Measurements from ENCODE around the gene CHST9.
"Not testable (repeated sequence)": the region's sequence is repeated elsewhere in the genome, so short reads cannot be mapped to it uniquely, and the experiment has no call there.

Gene CHST9

DNA sequence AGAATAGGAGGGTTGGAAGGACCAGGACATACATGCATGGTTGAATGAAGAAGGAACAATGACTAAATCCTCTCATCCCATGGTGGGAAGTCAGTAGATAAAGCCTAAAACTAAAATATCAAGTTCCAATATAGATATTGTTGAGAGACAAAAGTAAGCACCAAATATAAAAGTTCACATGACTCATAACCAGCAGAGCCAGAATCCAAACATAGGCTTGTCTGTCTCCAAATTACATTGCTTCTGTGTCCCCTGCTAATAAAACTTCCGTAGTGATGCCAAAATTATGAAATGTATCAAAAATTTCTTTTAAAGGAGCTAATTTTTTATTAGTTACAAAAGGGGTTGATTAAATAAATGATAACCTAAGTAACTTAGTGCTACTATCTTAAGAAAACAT, 19.7 kb downstream of the CHST9 start:
- no peak for DNase-seq

DNA sequence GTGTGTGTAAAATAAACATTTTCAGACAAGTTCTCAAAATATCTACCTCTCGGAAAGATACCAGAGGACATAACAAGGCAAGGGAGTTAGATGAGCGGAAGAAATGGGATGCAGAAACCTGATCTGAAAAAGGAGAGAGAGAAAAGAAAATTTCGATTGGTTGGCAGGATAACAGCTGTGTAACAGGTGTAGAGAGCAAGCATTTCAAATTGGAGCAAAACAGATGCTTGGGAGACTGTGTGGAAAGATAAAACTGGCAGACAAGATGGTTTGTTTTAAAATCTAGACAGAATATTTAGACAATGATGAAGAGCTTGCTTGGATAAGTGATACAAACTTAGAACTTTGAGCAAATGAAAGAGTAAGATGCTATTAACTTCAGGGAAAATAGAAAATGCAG, 20.2 kb downstream of the CHST9 start:
- no peak for DNase-seq

DNA sequence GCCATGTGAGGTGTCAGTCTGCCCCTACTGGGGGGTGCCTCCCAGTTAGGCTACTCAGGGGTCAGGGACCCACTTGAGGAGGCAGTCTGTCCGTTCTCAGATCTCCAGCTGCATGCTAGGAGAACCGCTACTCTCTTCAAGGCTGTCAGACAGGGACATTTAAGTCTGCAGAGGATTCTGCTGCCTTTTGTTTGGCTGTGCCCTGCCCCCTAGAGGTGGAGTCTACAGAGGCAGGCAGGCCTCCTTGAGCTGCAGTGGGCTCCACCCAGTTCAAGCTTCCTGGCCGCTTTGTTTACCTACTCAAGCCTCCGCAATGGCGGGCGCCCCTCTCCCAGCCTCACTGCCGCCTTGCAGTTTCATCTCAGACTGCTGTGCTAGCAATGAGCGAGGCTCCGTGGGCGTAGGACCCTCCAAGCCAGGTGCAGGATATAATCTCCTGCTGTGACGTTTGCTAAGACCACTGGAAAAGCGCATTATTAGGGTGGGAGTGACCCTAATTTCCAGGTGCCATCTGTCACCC, 21.9 kb downstream of the CHST9 start:
- not testable (repeated sequence) for DNase-seq

GRCh38 chr18:27149240-27149639, 35.9 kb downstream of the CHST9 start:
- not testable (repeated sequence) for DNase-seq

GRCh38 chr18:27144672-27145071, 40.4 kb downstream of the CHST9 start:
- no peak for DNase-seq

- no peak for DNase-seq
Measured at GRCh38 chr18:27143580-27144287, 41.4 kb downstream of the CHST9 start.

GRCh38 chr18:27142891-27143290, 42.2 kb downstream of the CHST9 start:
- no peak for DNase-seq

- DNase-seq, result no peak
Measured at GRCh38 chr18:27141876-27142275, 43.2 kb downstream of the CHST9 start.

DNA sequence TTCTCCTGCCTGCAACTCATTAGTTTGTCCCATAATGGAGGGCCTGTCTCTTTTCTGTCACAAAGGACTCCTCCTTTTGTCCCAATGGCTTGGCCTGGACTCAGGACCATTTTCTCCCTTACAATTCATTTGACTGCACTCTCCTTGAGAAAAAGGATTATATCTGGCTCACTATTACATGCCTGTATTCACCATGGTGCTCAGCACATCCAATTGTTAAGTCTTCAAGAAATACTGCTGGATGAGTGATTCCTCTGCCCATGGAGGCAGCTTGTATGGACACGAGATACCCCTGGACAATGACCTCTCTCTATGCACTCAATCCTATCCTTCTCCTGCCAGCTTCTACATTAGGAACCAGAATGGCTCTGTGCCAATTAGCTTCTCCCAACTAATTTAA, 47.0 kb downstream of the CHST9 start:
- DNase-seq, result no peak

- no peak for DNase-seq
Measured at GRCh38 chr18:27136208-27136535, 48.9 kb downstream of the CHST9 start.

DNA sequence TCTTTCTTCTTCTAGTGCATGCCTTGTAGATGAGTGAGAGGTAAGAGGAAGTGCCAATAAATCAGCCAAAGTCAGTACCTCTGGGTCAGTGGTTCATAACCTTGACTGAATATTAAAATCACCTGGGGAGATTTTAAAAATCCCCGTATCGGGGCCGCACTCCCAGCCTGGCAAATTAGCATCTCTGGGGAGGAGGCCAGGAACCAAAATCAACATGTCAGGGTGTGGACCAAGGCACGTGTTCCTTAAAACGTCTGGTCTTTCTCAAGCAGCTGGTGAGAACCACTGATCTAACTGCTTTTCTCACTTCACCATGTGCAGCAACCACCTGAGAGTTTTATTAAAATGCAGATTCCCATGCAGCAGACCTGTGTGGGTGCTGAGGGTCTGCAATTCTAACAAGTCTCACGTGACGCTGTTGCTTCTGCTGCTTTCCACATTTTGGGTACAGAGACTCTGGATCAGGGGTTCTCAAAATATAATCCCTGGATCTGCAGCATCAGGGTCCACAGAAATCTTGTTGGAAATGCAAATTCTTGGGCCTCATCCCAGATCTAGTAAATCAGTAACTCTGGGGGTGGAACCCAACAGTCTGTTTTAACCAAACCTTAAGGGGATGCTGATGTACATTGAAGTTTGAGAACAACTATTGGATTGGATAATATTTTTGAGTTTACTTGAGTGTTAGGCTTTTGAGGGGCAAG, 49.5 kb downstream of the CHST9 start:
- DNase-seq, result no peak

DNA sequence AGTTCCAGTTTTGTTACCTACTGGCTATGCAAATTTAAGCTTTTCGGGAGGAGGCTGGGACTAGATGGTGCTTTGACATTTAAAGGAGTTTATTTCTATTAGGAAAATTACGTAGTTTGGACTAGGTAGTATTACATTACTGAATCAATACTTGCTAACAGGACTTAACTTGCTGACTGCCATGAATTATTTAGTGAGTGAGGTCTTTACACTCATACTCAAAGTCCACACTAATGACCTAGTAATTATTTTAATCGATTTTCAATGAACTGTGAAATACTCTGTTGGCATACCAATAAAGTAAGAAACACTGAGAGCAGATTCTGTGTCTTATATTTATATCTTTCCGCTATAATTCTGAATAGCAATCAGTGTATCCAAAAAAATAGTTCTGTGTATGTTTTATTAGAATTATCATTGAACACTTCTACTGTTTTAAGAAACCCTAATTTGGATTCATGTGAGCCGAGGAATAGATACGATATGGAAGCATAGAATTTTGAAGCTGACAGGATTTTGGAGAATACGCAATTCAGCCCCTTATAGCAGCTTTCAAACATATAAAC, 55.0 kb downstream of the CHST9 start:
- DNase-seq, result no peak

DNA sequence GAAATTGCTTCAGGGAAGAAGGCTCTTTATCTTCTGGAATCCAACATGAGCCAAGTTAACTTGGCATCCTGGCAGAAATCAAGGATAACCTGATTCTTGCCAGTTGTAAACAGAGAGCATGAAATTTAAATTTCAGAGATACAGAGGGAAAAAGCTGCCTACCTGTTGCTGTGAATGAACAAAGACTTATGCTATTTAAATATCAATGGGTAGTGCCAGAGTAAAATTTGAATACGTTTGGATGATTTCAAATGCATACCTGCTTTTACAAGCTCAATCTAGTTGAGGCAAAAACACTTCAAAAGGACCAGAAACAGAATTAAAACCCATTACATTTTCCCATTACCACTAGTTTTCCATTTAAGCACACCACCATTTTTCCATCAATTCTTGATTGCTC, 60.9 kb downstream of the CHST9 start:
- DNase-seq, result no peak

DNA sequence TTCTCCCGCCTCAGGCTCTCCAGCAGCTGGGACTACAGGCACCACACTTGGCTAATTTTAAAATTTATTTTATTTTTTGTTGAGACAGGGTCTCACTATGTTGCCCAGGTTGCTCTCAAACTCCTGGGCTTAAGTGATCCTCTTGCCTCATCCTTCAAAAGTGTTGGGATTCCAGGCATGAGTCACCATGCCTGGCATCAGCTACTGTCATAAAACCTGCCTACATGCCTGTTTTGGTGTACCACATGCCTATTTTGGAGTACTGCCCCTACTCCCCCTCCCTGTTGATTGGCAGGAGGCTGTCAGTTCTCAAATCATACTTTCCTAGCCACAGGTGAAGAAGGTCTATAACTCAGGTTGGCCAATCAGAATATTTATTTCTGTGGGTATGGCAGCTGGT, 64.0 kb downstream of the CHST9 start:
- DNase-seq, result no peak

- DNase-seq, result no peak
Measured at GRCh38 chr18:27120246-27120645, 64.9 kb downstream of the CHST9 start.

DNA sequence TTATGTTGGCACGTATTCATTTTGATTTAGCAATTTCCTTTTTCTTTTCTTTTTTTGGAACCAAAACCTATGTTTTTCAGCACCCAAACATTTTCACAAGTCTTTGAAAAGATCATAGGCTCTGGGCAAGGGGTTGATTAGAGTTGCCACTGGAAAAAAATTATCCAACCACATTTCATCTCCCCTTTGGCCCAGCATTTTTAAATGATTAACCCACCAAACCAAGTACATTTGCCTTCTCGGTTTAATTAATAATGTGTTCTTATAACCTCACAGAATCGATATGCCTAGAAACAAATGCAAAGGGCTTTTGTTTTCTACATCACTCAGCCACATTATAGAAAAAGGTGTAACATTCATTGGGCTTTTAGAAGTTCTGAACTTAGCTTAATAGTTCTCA, 66.1 kb downstream of the CHST9 start:
- no peak for DNase-seq

- DNase-seq, result no peak
Measured at GRCh38 chr18:27114842-27115241, 70.3 kb downstream of the CHST9 start.

GRCh38 chr18:27113358-27113757, 71.8 kb downstream of the CHST9 start:
- DNase-seq, result no peak

- DNase-seq, result no peak
Measured at GRCh38 chr18:27110319-27110718, 74.8 kb downstream of the CHST9 start.

GRCh38 chr18:27109451-27109850, 75.7 kb downstream of the CHST9 start:
- DNase-seq, result no peak

DNA sequence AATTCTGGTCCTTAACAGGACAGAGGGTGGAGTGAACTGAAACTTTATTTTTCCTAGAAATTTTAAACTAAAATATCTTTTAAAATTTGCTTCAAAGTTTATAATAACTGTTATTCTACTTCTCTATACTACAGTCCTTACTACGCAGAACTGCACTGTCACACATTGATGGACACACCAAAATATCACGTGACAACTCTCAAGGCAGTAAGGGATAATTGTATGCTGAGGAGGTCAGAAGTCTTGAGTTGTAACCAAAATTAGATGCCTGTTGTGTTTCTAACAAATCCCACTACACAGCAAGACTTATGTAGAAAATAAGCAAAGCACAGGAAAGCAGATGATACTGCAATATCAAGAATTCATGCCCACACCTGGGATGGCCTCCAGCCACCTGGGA, 76.3 kb downstream of the CHST9 start:
- no peak for DNase-seq

DNA sequence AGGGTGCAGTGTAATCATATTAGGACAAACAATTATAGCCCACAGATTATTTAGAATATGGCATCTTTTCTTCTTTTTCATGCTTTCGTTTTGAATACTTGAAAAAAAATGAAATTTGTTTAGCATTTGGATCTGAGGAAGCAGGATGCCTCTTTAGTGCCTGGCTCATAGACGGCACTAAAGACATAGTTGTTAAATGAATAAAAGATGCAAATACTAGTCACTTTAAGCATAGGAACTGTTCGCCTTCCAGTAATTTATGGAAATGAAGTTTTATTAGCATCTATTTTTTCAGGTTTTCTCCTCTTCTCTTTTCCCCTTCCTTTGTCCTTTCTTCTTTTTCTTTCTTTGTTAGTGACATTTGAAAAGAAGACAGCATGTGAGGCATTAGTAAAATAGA, 80.4 kb downstream of the CHST9 start:
- no peak for DNase-seq

GRCh38 chr18:27094621-27095020, 90.5 kb downstream of the CHST9 start:
- no peak for DNase-seq

GRCh38 chr18:27093290-27093689, 91.8 kb downstream of the CHST9 start:
- DNase-seq, result not testable (repeated sequence)

All from DMS79 treated with DMSO at 0.1 percent for 48 hours (cell line).